Osteoblast (primary cell): ENCODE results near the gene BCKDHB. TPM values are rescaled to one million over a fixed set of nuclear protein-coding genes. Genes with fewer than 3 reads are reported as not detected.

ENCODE experiments used
- DNase-seq: peaks from one replicate; pipeline ENCODE4 v3.0.0; 2011; ENCODE audit warnings: low spot score, mixed read lengths; ENCODE audit not compliant: insufficient read length; ENCODE audit errors: missing footprints
- H2AFZ ChIP-seq: 2 replicates; pipeline ENCODE4 v1.6.0; 2011; ENCODE audit warnings: mild to moderate bottlenecking, low read length
- H3K27ac ChIP-seq: 2 replicates; pipeline ENCODE4 v1.5.1; 2011; ENCODE audit warnings: mild to moderate bottlenecking, low read depth, low read length, moderate library complexity
- H3K27me3 ChIP-seq: 2 replicates; pipeline ENCODE4 v1.6.0; 2012; ENCODE audit warnings: mild to moderate bottlenecking, control low read depth, inconsistent platforms, low read length, moderate library complexity; ENCODE audit not compliant: insufficient read depth
- H3K36me3 ChIP-seq: 2 replicates; pipeline ENCODE4 v1.5.1; 2011; ENCODE audit warnings: mild to moderate bottlenecking, low read length, control low read depth, moderate library complexity; ENCODE audit not compliant: insufficient read depth
- H3K4me1 ChIP-seq: 2 replicates; pipeline ENCODE4 v1.5.1; 2011; ENCODE audit warnings: mild to moderate bottlenecking, low read length, control low read depth, moderate library complexity; ENCODE audit not compliant: insufficient read depth
- H3K4me2 ChIP-seq: 2 replicates; pipeline ENCODE4 v1.6.0; 2011; ENCODE audit warnings: mild to moderate bottlenecking, low read length; ENCODE audit not compliant: insufficient read depth
- H3K4me3 ChIP-seq: fragments of 200-600 bp; sonication (generic); 3 replicates; pipeline ENCODE4 v1.5.1; 2012; ENCODE audit warnings: mild to moderate bottlenecking, low read length, inconsistent platforms; ENCODE audit not compliant: insufficient read depth
- H3K79me2 ChIP-seq: 2 replicates; pipeline ENCODE4 v1.6.0; 2012; ENCODE audit warnings: mild to moderate bottlenecking, low read length, control low read depth, inconsistent platforms; ENCODE audit not compliant: insufficient read depth
- H3K9me3 ChIP-seq: 2 replicates; pipeline ENCODE4 v1.5.1; 2011; ENCODE audit warnings: low read depth, low read length, control low read depth
- H4K20me1 ChIP-seq: 2 replicates; pipeline ENCODE4 v1.6.0; 2012; ENCODE audit warnings: mild to moderate bottlenecking, low read length, control low read depth; ENCODE audit not compliant: insufficient read depth
- total RNA-seq: library from RNA; depleted of rRNA; stranded (reverse); fragments of >200 nt; gene quantifications from 2 replicates; pipeline ENCODE4 v1.2.3, GENCODE V29; 2012
- TF ChIP-seq, protein P1 (sequence below): IDR thresholded peaks from 2 replicates; pipeline ENCODE4 v1.5.1; 2011; ENCODE audit warnings: mild to moderate bottlenecking, low read depth, low read length, moderate library complexity; ENCODE audit errors: extremely low read depth

Gene BCKDHB
- total RNA-seq, 1 donor = 18.8 TPM

DNA sequence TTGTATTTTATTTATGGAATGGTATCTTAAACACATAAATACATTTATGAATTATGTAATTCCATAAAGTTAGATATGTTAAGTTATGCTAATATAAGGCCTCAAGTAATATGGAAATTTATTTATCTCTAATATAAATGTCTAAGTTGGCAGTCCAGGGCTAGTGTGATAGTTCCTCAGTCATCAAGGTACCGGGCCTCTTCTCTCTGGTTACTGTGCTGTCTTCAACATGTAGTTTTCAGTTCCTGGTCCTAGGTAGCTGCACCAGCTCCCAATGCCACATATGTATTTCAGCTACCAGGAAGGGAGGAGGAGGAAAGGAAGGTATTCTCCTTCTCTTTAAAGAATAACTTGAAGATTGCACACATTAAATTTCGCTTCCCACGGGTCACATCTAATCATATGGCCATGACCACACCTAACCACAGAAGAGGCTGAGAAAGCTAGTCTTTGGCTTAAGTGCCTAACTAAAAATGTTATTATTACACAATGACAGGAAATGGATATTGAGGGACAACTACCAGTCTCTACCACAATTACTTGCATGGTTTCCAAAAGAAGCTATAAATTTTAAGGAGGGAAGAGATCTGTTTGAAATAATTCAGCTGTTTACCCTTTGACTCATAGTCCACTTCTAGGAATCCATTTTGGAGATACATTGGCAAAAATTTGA is 68.6 kb downstream of the BCKDHB start:
- no peak for DNase-seq
- Histone ChIP-seq H3K79me2 (no peaks in the 10 kb centered on the region), H2AFZ (no peak overlapping the region), H3K27ac (peak overlapping the region; percentile 36), H3K36me3 (no peaks in the 10 kb centered on the region), H3K27me3 (no peaks in the 10 kb centered on the region), H4K20me1 (no peaks in the 10 kb centered on the region), H3K4me2 (peak overlapping the region; percentile 29), H3K4me1 (peaks cover 16% of the 10 kb centered on the region), H3K9me3 (no peaks in the 10 kb centered on the region), H3K4me3 (no peak overlapping the region)
- TF ChIP-seq, protein P1, sequence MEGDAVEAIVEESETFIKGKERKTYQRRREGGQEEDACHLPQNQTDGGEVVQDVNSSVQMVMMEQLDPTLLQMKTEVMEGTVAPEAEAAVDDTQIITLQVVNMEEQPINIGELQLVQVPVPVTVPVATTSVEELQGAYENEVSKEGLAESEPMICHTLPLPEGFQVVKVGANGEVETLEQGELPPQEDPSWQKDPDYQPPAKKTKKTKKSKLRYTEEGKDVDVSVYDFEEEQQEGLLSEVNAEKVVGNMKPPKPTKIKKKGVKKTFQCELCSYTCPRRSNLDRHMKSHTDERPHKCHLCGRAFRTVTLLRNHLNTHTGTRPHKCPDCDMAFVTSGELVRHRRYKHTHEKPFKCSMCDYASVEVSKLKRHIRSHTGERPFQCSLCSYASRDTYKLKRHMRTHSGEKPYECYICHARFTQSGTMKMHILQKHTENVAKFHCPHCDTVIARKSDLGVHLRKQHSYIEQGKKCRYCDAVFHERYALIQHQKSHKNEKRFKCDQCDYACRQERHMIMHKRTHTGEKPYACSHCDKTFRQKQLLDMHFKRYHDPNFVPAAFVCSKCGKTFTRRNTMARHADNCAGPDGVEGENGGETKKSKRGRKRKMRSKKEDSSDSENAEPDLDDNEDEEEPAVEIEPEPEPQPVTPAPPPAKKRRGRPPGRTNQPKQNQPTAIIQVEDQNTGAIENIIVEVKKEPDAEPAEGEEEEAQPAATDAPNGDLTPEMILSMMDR = no peak

DNA sequence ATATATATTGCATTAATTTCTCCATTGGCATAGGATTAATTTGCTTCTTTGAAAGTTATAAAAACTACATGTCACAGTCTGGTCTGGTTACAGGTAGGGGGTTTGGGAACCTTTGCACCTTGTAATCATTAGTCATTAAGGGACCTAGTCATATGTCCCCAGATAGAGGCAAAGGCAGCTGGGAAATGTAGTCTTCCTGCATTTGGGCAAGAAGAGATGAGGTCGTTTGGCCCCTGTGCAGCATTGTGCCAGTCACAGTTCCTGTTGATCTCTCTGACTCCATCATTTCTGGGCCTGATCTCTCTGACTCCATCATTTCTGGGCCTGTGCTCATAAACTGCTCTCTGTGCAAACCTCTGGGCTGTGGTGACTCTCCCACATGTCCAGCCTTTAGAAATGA is 73.2 kb downstream of the BCKDHB start:
- Histone ChIP-seq H3K9me3 (no peaks in the 10 kb centered on the region), H3K4me3 (no peak overlapping the region), H3K36me3 (no peaks in the 10 kb centered on the region), H4K20me1 (no peaks in the 10 kb centered on the region), H3K4me1 (peaks cover 23% of the 10 kb centered on the region), H3K4me2 (no peak overlapping the region), H2AFZ (no peak overlapping the region), H3K27me3 (no peaks in the 10 kb centered on the region), H3K79me2 (no peaks in the 10 kb centered on the region), H3K27ac (no peak overlapping the region)
- TF ChIP-seq, protein P1 = no peak
- DNase-seq = no peak

DNA sequence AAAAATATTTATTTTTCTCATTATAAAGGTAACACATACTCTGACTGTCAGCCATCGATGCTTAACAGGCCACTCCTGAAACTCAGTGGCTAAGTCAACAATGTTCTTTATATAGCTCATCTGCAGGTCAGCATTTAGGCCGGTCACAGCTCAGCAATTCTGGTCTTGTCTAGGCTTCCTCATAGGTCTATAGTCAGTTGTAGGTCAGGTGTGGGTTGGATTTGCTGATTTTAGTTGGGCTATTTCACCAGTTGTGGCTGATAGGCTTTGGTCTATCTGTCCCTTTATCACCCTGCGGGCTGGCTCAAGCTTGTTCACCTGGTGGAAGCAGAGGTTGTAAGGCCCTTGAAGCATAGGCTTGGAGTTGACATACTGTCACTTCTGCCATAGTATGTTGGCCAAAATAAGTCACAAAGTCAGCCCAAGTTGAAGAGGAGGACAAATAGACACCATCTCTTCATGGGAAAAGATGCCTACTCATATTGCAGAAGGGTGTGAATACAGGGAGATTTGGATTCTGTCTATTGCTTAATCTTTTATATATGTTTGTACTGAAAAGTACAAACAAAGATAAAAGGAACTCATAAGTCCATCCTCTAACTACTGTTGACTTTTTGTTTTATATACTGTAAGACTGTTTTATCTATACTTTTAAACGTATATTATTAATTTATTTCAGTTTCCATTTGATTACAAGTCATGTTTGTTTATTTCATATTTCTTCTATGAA is 75.0 kb downstream of the BCKDHB start:
- Histone ChIP-seq H2AFZ (no peak overlapping the region), H3K27me3 (no peaks in the 10 kb centered on the region), H3K4me2 (no peak overlapping the region), H3K79me2 (no peaks in the 10 kb centered on the region), H3K4me3 (no peak overlapping the region), H3K36me3 (no peaks in the 10 kb centered on the region), H4K20me1 (no peaks in the 10 kb centered on the region), H3K4me1 (peaks cover 9% of the 10 kb centered on the region), H3K27ac (no peak overlapping the region), H3K9me3 (no peaks in the 10 kb centered on the region)
- no peak for DNase-seq
- TF ChIP-seq, protein P1 = no peak

DNA sequence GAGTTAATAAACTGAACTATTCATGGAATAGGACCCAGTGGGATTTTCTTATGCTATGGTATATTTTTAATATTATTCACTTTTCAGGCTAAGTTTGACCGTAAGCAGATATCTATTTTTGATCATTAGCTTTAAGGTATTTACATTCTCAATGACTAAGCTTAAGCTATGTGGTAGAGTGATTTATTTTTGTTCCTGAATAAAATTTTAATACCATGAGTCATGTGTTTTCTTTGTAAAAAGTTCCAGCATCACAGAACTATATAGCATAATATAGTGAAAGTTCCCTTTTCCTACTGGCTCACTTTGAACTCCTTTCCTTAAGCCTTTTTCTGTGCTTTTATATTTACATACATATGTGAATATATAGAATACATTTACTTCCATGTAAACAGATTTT is 75.8 kb downstream of the BCKDHB start:
- H4K20me1 ChIP-seq = no peaks in the 10 kb centered on the region
- no peaks in the 10 kb centered on the region for H3K27me3 ChIP-seq
- H3K4me3 ChIP-seq = no peak overlapping the region
- peaks cover 9% of the 10 kb centered on the region for H3K4me1 ChIP-seq
- H3K4me2 ChIP-seq = peak overlapping the region; percentile 37
- TF ChIP-seq, protein P1 = no peak
- no peak overlapping the region for H2AFZ ChIP-seq
- H3K27ac ChIP-seq = peak overlapping the region; percentile 36
- H3K9me3 ChIP-seq = no peaks in the 10 kb centered on the region
- H3K36me3 ChIP-seq = no peaks in the 10 kb centered on the region
- DNase-seq = no peak
- no peaks in the 10 kb centered on the region for H3K79me2 ChIP-seq
